ENCODE results near the gene TSFM.

Gene TSFM

DNA sequence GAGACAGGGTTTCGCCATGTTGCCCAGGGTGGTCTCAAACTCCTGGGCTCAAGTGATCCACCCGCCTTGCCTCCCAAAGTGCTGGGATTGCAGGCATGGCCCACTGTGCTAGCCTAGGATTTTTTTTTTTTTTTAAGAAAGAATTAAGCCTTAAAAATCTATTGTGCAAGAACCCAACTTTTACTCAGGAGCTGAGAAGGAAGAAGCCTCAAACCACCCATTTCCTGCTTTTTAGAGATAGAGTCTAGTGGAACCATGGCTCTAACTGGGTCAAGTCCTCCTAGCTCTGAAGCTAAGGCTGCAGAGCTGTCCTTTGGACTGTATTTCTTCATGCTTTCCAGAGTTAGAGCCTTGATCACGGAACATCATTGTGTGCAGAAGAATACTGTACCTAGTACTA, 1.3 kb upstream of the TSFM start:
- no peak for DNase-seq

- no peak for DNase-seq
Observed at GRCh38 chr12:57781801-57782200, 786 bp upstream of the TSFM start.

GRCh38 chr12:57782243-57782607, 362 bp upstream of the TSFM start:
- DNase-seq: no peak

DNA sequence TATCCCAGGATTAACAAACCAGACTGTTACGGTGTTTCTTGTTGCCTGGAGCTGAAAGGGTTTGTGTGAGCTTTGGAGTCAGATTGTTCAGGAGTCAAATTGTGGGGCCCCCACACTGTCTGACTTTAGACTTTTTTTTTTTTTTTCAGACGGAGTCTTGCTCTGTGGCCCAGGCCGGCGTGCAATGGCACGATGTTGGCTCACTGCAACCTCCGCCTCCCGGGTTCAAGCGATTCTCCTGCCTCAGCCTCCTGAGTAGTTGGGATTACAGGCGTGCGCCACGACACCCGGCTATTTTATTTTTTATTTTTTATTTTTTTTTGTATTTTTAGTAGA, 847 bp downstream of the TSFM start:
- DNase-seq: no peak

DNA sequence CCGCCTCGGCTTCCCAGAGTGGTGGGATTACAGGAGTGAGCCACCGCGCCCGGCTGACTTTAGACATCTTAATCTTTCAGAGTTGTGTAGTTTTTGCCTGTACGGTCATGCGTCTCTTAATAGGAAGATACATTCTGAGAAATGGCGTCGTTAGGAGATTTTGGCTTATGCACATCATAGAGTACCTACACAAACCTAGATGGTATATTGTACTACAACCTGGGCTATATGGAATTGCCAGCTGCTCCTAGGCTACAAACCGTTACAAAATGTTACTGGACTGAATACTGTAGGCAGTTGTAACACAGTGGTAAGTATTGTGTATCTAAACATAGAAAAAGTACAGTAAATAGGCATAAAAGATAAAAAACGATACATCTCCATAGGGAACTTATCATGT, 1.3 kb downstream of the TSFM start:
- DNase-seq: no peak

DNA sequence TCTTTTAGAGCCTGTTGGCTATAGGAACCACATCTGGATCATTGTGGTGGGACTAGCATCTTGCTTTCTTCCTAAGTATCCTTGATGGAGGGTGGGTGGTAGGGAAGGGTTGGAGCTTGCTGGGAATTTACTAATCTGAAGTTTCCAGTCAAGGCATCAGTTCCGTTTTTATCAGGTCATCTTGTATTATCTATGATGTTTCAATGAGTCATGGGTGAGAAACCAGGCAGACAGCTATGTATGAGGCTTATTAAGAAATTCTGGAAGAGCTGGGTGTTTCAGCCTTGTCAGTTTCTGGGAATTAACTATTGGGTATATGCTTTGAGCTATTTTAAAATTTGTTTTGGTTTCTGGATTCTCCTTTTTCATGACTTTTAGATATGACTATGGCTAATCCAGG, 11.3 kb downstream of the TSFM start:
- DNase-seq: no peak

DNA sequence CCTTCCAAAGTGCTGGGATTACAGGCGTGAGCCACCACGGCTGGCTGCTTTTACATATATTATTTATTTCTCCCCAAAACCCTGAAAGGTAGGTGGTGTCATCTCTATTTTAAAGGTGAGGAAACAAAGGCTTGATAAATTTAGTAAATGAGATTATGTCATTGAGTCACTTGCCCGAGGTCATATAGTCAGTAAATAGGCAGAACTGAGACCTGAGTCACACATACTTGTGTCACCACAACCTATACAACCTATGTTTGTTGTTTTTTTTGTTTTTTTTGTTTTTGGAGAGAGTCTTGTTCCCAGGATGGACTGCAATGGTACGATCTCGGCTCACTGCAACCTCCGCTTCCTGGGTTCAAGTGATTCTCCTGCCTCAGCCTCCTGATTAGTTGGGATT, 12.8 kb downstream of the TSFM start:
- DNase-seq: no peak

GRCh38 chr12:57796996-57797395, 14.4 kb downstream of the TSFM start:
- no peak for DNase-seq

DNA sequence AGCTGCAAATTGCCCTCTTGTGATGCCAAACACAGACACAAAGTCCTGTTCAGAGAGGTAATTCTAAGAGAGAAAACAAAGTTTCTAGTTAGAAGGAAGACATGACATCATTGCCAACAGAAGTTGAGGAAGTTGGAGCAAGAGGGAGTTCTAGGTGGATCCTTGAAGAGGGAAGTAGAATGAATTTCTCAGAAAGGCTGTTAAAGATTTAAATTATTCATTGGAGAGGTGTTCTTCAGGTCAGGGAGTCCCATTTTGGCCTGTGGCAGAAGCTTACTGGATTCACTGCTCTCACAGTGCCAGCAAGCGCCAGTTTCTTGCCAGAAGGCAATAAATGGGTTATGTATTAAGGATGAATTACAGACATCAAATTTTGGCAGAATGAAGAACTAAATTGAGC, 15.3 kb downstream of the TSFM start:
- DNase-seq: no peak

GRCh38 chr12:57800965-57801364, 18.4 kb downstream of the TSFM start:
- DNase-seq: no peak

DNA sequence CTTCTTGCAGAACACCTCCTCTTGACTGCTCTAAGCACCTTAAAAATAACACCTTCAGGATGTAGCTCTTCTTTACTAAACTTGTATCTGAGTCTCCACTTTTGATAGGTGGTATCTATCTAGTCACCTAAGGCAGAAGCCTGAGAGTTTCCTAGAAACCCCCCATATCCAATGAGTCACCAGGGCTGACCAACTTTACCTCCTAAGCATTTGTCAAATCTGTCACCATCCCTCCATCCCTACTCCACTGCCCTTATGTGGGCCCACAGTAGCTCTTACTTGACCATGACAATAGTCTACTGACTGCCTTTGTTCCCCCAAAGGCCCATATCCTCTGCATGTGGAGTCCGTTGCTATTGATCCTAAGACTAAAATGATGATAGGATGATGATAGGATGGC, 20.0 kb downstream of the TSFM start:
- DNase-seq: no peak

DNA sequence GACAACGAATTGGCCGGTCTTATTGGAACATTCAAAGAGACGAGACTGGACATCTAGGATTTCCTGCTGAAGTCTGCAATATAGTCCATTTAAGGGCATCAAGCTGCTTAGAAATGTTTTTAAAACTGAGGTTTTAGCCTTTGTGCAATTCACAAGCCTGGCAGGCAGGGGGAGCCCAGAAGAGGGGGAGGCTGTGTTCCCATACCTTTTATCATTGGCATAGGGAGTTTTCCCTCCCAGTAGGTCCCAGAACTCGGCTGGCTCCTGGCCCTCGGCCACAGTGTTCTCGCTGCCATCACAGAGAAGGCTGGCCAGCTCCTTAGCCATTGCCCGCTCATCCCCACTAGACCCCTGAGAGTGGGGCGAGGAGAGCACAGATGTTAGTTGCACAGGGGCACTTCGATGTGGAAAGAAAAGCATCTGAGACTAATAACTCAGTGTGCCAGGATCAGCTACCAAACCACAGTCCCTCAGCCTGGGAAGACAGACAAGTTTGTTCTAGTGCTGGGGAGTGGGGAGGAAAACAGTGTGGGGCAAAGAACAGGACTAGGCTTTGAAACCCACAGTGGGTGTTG, 20.8 kb downstream of the TSFM start:
- DNase-seq: peak; percentile 12

- DNase-seq: no peak
Observed at GRCh38 chr12:57806677-57807076, 24.1 kb downstream of the TSFM start.

- DNase-seq: no peak
Observed at GRCh38 chr12:57807285-57807684, 24.7 kb downstream of the TSFM start.

- no peak for DNase-seq
Observed at GRCh38 chr12:57808351-57808750, 25.8 kb downstream of the TSFM start.

DNA sequence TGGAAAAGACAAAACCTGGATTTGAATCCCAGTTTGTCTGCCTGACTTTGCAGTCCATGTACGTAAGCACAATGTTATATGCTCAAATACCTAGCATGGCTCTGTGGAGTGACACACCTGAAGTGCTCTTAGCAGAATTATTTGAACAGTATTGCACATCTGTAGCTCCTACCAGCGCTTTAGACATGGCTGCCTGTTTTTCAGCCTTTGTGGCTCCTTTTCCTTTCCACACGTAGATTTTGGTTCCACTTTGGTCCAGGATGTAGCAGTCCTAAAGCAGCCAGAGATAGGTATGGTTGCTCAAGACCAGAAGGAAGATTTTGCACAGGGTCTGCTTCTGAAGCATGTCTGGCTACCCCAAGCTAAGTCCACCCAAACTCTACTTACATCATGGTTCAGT, 26.8 kb downstream of the TSFM start:
- no peak for DNase-seq

DNA sequence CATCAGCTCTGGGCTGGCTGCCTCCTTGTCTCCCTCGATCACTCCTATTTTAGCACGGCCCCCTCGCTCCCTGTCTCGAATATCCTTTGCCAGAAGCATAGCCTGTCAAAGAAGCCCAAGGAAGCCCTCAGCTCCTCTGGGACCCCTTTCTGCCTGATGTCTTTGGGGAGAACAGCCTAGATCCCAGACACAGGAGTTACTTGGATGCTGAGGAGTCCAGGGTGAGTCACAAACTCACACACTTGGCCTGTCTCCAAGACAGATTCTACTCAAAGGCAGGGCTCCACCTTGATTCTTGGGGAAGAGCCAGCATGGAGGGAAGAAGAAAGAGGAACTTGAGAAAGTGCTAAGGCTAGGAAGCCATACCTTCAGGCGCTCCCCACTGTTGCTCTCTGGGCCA, 27.9 kb downstream of the TSFM start:
- no peak for DNase-seq

- no peak for DNase-seq
Observed at GRCh38 chr12:57811028-57811755, 28.6 kb downstream of the TSFM start.

DNA sequence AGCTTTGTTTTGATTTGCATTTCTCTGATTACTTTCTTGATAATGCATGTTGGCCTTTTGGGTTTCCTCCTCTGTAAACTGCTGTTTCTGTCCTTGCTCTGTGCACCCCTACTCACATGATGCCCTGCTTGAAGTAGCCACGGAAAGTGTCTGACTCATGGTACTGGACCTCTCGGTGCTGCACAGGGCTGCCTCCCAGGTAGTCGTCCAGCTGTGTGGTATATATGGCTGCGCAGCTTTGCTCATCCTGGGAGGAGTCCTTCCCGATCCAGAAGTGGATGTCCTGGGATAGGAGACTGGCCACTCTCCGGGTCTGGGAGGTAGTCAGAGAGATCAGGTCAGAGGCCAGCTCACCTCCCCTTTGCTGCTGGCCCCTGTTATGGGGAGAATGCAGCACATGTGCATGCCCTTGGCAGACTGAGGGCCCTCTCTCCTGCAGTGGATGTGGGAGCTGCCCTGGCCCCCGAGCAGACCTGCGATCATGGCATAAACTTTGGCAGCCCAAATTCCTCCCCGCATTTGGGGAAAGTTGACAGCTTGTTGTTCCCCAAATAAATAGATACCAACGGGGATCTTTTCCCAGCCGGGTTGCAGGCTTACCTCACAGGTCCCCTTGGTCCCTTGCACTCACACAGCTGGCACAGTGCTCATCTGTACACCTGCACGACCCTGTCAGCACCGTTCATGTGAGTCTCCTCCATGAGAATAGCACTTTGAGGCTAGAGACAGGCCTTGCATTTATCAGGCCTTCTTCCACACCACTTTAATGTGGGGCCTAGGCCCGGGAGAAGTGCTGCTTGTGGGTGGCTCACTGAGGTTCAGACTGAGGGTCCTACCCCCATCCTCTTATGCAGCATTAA, 30.8 kb downstream of the TSFM start:
- no peak for DNase-seq

GRCh38 chr12:57813971-57814772, 31.6 kb downstream of the TSFM start:
- no peak for DNase-seq

DNA sequence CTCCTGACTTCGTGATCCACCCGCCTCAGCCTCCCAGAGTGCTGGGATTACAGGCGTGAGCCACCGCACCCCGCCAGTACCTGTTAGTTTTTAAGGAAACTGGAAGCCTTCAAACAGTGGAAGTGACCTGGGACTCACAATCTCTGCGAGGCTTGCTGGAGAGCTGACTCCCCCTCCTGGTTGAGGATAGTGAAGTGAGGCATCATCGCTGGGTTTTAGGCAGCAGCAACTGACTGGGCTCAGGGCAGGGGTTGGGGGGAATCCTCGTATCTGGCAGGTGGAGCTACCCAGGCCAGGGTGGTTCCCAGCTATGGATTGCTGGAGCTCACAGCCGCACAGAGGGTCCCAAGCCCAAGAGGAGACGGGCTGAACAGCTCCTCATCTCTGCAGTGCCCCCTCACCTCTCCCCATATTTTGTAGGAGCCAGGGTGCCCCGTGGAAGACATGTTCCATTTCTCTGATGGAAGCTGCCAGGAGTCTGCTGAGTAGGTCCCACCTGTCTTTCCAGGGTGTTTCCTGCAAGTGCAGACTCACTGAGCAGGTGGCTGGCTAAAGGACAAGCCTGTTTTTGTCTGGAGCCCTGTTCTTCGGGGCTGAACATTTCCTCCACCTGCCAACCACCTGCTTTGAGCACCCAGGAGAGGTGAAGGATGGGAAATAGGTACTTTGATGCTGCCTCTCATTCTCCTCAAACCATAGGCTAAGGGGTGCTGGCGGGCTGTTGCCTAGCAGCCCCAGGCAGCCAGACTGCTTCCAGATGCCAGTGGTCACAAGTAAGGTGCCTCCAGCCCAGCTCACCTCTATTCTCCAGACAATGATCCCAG, 32.8 kb downstream of the TSFM start:
- no peak for DNase-seq

All from effector CD8-positive, alpha-beta T cell (primary cell).